Lung (tissue), 12 donors: ENCODE data around the gene METTL4. TPM values are rescaled to one million over a fixed set of nuclear protein-coding genes. Genes with fewer than 3 reads are reported as not detected.
A peak's percentile ranks its signal among the peaks of the same experiment; 100 is the strongest.

Experiments used
- ATAC-seq: fragments of 200-7000 bp; cut with Tn5 transposase; one replicate; pipeline ENCODE4 v1.9.1; 2020; ENCODE audit warnings: moderate number of reproducible peaks; ENCODE audit not compliant: insufficient read depth, low FRiP score
- DNase-seq, 3 donors: peaks; one replicate each; pipeline ENCODE4 v3.0.0-alpha.2; 2013 to 2017
- H3K27ac ChIP-seq, 2 donors: one replicate each; pipeline ENCODE4 v1.5.1; 2013; ENCODE audit warnings: mild to moderate bottlenecking in 2 of 2, moderate library complexity in 2 of 2, control low read depth in 1 of 2, inconsistent platforms in 1 of 2, low read depth in 1 of 2, low read length in 1 of 2
- H3K27me3 ChIP-seq, 3 donors: one replicate each; pipeline ENCODE4 v1.5.1; 2013; ENCODE audit warnings: low read length in 2 of 3; ENCODE audit not compliant: control insufficient read depth in 3 of 3, insufficient read depth in 3 of 3
- H3K36me3 ChIP-seq, 4 donors: one replicate each; pipeline ENCODE4 v1.5.1; 2013; ENCODE audit warnings: low read length in 4 of 4, mild to moderate bottlenecking in 1 of 4, moderate library complexity in 1 of 4; ENCODE audit not compliant: control insufficient read depth in 4 of 4, insufficient read depth in 4 of 4
- H3K4me1 ChIP-seq, 5 donors: one replicate each; pipeline ENCODE4 v1.5.1; 2013; ENCODE audit warnings: low read length in 5 of 5, mild to moderate bottlenecking in 2 of 5, moderate library complexity in 1 of 5; ENCODE audit not compliant: control insufficient read depth in 5 of 5, insufficient read depth in 5 of 5
- H3K4me3 ChIP-seq: one replicate; pipeline ENCODE4 v1.5.1; 2013; ENCODE audit warnings: mild to moderate bottlenecking, control low read depth, moderate library complexity
- H3K9ac ChIP-seq, 2 donors: one replicate each; pipeline ENCODE4 v1.5.1; 2013; ENCODE audit warnings: low read length in 2 of 2, control low read depth in 1 of 2; ENCODE audit not compliant: insufficient read depth in 1 of 2
- H3K9me3 ChIP-seq, 4 donors: one replicate each; pipeline ENCODE4 v1.5.1; 2013; ENCODE audit warnings: low read length in 3 of 4, mild to moderate bottlenecking in 1 of 4, moderate library complexity in 1 of 4; ENCODE audit not compliant: control insufficient read depth in 4 of 4, insufficient read depth in 3 of 4
- CTCF ChIP-seq: IDR thresholded peaks from 2 replicates; pipeline ENCODE4 v1.5.1; 2012; ENCODE audit warnings: mild to moderate bottlenecking; ENCODE audit errors: control extremely low read depth, extremely low read depth
- WGBS, 2 donors: extraction: QIAGEN DNeasy Blood & Tissue Kit; methylation state at CpG; one replicate each; pipeline ENCODE4 v1.1.7; 2013; 5-methylcytosine and 5-hydroxymethylcytosine counted together
- polyA plus RNA-seq, 2 donors: library from polyadenylated mRNA; stranded (reverse); fragments of 200-250 nt; gene quantifications; one replicate each; pipeline ENCODE4 v1.2.1, GENCODE V29; 2013
- total RNA-seq, 2 donors: library from RNA; depleted of rRNA in 1 of 2; stranded (reverse); fragments of >200 nt in 1 of 2; gene quantifications; one replicate each; pipeline ENCODE4 v1.2.1, GENCODE V29; 2014 to 2021
- donor health status: control.
- donor health status: control.
- donor health status: Bipolar disorder and iron deficiency.
- donor health status: healthy.
- donor health status: DM: yes; HTN: yes; CAD: no.

METTL4 gene
- total and polyA plus RNA-seq, 4 donors = 5.3 to 19.3 (median 8.1) TPM

GRCh38 chr18:2537296-2537695 is 34.0 kb downstream of the METTL4 start:
- H3K27ac ChIP-seq = no peak overlapping the region
- WGBS, 2 donors = 53 to 61% methylated on average over 3 of the region's 3 CpGs

GRCh38 chr18:2536493-2536892 is 34.8 kb downstream of the METTL4 start:
- no peak for TF ChIP-seq CTCF
- ATAC-seq (no peak), DNase-seq (peak in 2 of 3 donors; percentile 11 to 53)
- Histone ChIP-seq H3K9ac (no peak overlapping the region), H3K27me3 (no peaks in the 10 kb centered on the region), H3K36me3 (peaks cover 1 to 8% (median 5%) of the 10 kb centered on the region in 4 donors), H3K9me3 (no peaks in the 10 kb centered on the region), H3K4me3 (no peak overlapping the region), H3K4me1 (peaks cover 0 to 3% (median 0%) of the 10 kb centered on the region in 5 donors), H3K27ac (no peak overlapping the region)
- WGBS, 2 donors = 66 to 77% methylated on average over 4 of the region's 4 CpGs

More at GRCh38 chr18:2537296-2537695, 34.0 kb downstream of the METTL4 start:
- peaks cover 0 to 3% (median 0%) of the 10 kb centered on the region in 5 donors for H3K4me1 ChIP-seq
- no peak overlapping the region for H3K9ac ChIP-seq
- no peak for TF ChIP-seq CTCF
- no peaks in the 10 kb centered on the region for H3K27me3 ChIP-seq
- no peaks in the 10 kb centered on the region for H3K9me3 ChIP-seq
- ATAC-seq (no peak), DNase-seq (no peak)
- H3K4me3 ChIP-seq = no peak overlapping the region
- H3K36me3 ChIP-seq = peaks cover 1 to 8% (median 5%) of the 10 kb centered on the region in 4 donors

GRCh38 chr18:2536063-2536462 is 35.2 kb downstream of the METTL4 start:
- Histone ChIP-seq H3K27ac (no peak overlapping the region), H3K4me1 (peaks cover 0 to 3% (median 0%) of the 10 kb centered on the region in 5 donors), H3K9ac (no peak overlapping the region), H3K9me3 (no peaks in the 10 kb centered on the region), H3K27me3 (no peaks in the 10 kb centered on the region), H3K4me3 (no peak overlapping the region), H3K36me3 (peaks cover 1 to 8% (median 5%) of the 10 kb centered on the region in 4 donors)
- ATAC-seq = no peak
- 70 to 97% methylated on average over 2 of the region's 2 CpGs for WGBS, 2 donors
- no peak for DNase-seq
- TF ChIP-seq CTCF = no peak

DNA sequence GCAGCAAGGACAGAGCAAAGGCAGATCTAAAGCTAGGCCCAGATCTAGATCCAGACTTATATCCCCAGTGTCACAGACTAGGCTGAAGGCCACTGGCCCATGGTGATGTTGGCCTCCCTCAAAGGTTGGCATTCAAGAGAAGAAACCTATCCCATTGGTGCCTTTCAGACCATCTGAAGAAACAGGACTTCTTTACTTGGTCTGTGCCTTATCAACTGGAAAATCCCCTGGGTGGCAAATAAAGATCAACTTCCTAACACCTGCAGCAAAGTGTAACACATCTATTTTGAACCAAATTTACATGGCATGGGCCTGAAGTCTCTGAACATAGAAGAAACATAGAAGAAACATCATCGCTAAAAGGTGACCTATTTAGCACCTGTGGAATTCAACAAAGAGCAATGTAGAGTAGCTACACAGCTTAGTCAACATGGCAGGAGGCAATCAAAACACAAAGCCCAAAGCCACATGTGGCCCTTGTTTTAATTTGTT is 35.8 kb downstream of the METTL4 start:
- 94% methylated on average over 1 of the region's 1 CpG for WGBS, 2 donors
- ATAC-seq (no peak), DNase-seq (no peak)
- Histone ChIP-seq H3K4me3 (no peak overlapping the region), H3K9me3 (no peaks in the 10 kb centered on the region), H3K27ac (no peak overlapping the region), H3K4me1 (peaks cover 0 to 3% (median 0%) of the 10 kb centered on the region in 5 donors), H3K9ac (no peak overlapping the region), H3K27me3 (no peaks in the 10 kb centered on the region), H3K36me3 (peaks cover 1 to 8% (median 4%) of the 10 kb centered on the region in 4 donors)
- no peak for TF ChIP-seq CTCF
